ENCODE results near the gene WNK4. TPM values are rescaled to one million over a fixed set of nuclear protein-coding genes. Genes with fewer than 3 reads are reported as not detected.
"Not testable (repeated sequence)": the region's sequence is repeated elsewhere in the genome, so short reads cannot be mapped to it uniquely, and the experiment has no call there.

WNK4 gene
- total and polyA plus RNA-seq, 10 of the 15 experiments (the other 5 are each of a cell fraction or from before 2014, with no cell fraction given) = 0.06 to 0.29 (median 0.13) TPM; not detected in 5

- ATAC-seq; H3K36me3 ChIP-seq (ENCODE audit: control insufficient read depth in 2 of 2, insufficient read depth in 2 of 2, low read length in 1 of 2); H3K9me3 ChIP-seq (replicated peaks; ENCODE audit: control insufficient read depth, insufficient read depth, low read length); H2AFZ ChIP-seq (ENCODE audit: control insufficient read depth, low read depth, low read length); H4K20me1 ChIP-seq (ENCODE audit: control insufficient read depth, insufficient read depth); H3K4me3 ChIP-seq; intact Hi-C loops (cut with micrococcal nuclease; ENCODE audit: unreplicated experiment); H3K9ac ChIP-seq (ENCODE audit: control insufficient read depth, insufficient read depth, low read length); DNase-seq (ENCODE audit: low read depth, low spot score); BruUV-seq (replicated peaks); H3K4me1 ChIP-seq (ENCODE audit: control insufficient read depth, insufficient read depth, low read length); H3K27ac ChIP-seq (ENCODE audit: control insufficient read depth, insufficient read depth); H3K4me2 ChIP-seq (ENCODE audit: control insufficient read depth, insufficient read depth); H3K27me3 ChIP-seq (replicated peaks in 1 of 2; ENCODE audit: control insufficient read depth in 2 of 2, insufficient read depth in 2 of 2, low read length in 1 of 2); in situ Hi-C loops (cut with MboI); FAIRE-seq: not testable (repeated sequence)
- ChIA-PET POLR2A (interaction anchor here (0.6 to 1.2 kb wide), 3 partner anchors 11 to 57 kb away, joined by 3 to 4 read pairs (median 3); no protein-coding TSS in a partner anchor), SMC1A (ENCODE audit: uncharacterized antibody, unreplicated experiment) (interaction anchor here (0.6 to 1.9 kb wide), 5 partner anchors 16 to 165 kb away, joined by 3 to 7 read pairs (median 4); no protein-coding TSS in a partner anchor), RAD21 (ENCODE audit: unreplicated experiment) (interaction anchor here (1.1 to 2.2 kb wide), 3 partner anchors 21 to 256 kb away, joined by 3 to 8 read pairs (median 7); partner anchors contain the start of genes PSMC3IP and RPL27), CTCF (interaction anchor here (1.3 to 3.0 kb wide), 2 partner anchors 21 to 194 kb away, joined by 4 to 13 read pairs; no protein-coding TSS in a partner anchor)
- WGBS (ENCODE audit: insufficient coverage, insufficient replicate concordance, low lambda C conversion rate, missing lambda C conversion rate) = 83% methylated on average over 10 of the region's 11 CpGs
- H3K79me2 ChIP-seq (ENCODE audit: control insufficient read depth, insufficient read depth, low read length) = peaks cover 15% of the 10 kb centered on the region
These were observed 37.5 kb upstream of the WNK4 start for GRCh38 chr17:42742916-42743315.

GRCh38 chr17:42743595-42744282, 36.7 kb upstream of the WNK4 start:
- Histone ChIP-seq H3K9me3 (replicated peaks; ENCODE audit: control insufficient read depth, insufficient read depth, low read length) (no peaks in the 10 kb centered on the region), H3K4me1 (ENCODE audit: control insufficient read depth, insufficient read depth, low read length) (peaks cover 8% of the 10 kb centered on the region; the same call in 1 of the 2 replicates), H2AFZ (ENCODE audit: control insufficient read depth, low read depth, low read length) (peak overlapping the region; percentile 63; the same call in 1 of the 2 replicates), H3K4me2 (ENCODE audit: control insufficient read depth, insufficient read depth) (peak overlapping the region; percentile 88), H3K9ac (ENCODE audit: control insufficient read depth, insufficient read depth, low read length) (peak overlapping the region; percentile 76), H3K27ac (ENCODE audit: control insufficient read depth, insufficient read depth) (peak overlapping the region; percentile 60; the same call in 1 of the 2 replicates), H3K79me2 (ENCODE audit: control insufficient read depth, insufficient read depth, low read length) (peaks cover 15% of the 10 kb centered on the region), H3K4me3 (peak overlapping the region; percentile 63), H4K20me1 (ENCODE audit: control insufficient read depth, insufficient read depth) (no peaks in the 10 kb centered on the region), H3K36me3 (ENCODE audit: control insufficient read depth in 2 of 2, insufficient read depth in 2 of 2, low read length in 1 of 2) (no peaks in the 10 kb centered on the region), H3K27me3 (replicated peaks in 1 of 2; ENCODE audit: control insufficient read depth in 2 of 2, insufficient read depth in 2 of 2, low read length in 1 of 2) (no peaks in the 10 kb centered on the region)
- TF ChIP-seq BCLAF1 (IDR thresholded peaks at IDR 0.05) = no peak
- peak; percentile 8; the same call in 1 of the 2 replicates for TF ChIP-seq ZBTB40 (IDR thresholded peaks at IDR 0.05; ENCODE audit: borderline replicate concordance)
- POLR2A ChIA-PET = interaction anchor here (0.6 to 1.0 kb wide), 5 partner anchors 17 to 89 kb away, joined by 3 to 4 read pairs (median 3); no protein-coding TSS in a partner anchor
- in situ Hi-C loops (cut with MboI) = no loop called here
- ATAC-seq (no peak), FAIRE-seq (no peak), DNase-seq (ENCODE audit: low read depth, low spot score) (no peak)
- CTCF ChIA-PET = interaction anchor here (0.6 to 3.0 kb wide), 4 partner anchors 10 to 195 kb away, joined by 4 to 13 read pairs (median 4); no protein-coding TSS in a partner anchor
- TSS peak; percentile 65 for BruUV-seq (replicated peaks)
- SMC1A ChIA-PET (ENCODE audit: uncharacterized antibody, unreplicated experiment) = interaction anchor here (0.6 to 1.9 kb wide), 6 partner anchors 17 to 165 kb away, joined by 3 to 7 read pairs (median 4); no protein-coding TSS in a partner anchor
- 72% methylated on average over 10 of the region's 10 CpGs for WGBS (ENCODE audit: insufficient coverage, insufficient replicate concordance, low lambda C conversion rate, missing lambda C conversion rate)
- intact Hi-C loops (cut with micrococcal nuclease; ENCODE audit: unreplicated experiment) = no loop called here
- RAD21 ChIA-PET (ENCODE audit: unreplicated experiment) = interaction anchor here (0.6 to 2.2 kb wide), 5 partner anchors 8 to 255 kb away, joined by 3 to 8 read pairs (median 5); partner anchors contain the start of genes PSMC3IP and RPL27

Measured in GM12878 (cell line).